Activated naive CD8-positive, alpha-beta T cell (primary cell): ENCODE measurements around the gene LSM2.
"Not testable (repeated sequence)": the region's sequence is repeated elsewhere in the genome, so short reads cannot be mapped to it uniquely, and the experiment has no call there.

ENCODE experiments used
- H3K27ac Mint-ChIP-seq: one replicate; pipeline ENCODE4 v1.8.0; 2021; ENCODE audit warnings: mixed read lengths
- H3K27me3 Mint-ChIP-seq: one replicate; pipeline ENCODE4 v1.8.0; 2021; ENCODE audit warnings: mixed read lengths
- H3K36me3 Mint-ChIP-seq: one replicate; pipeline ENCODE4 v1.8.0; 2021; ENCODE audit warnings: mixed read lengths
- H3K4me1 Mint-ChIP-seq: one replicate; pipeline ENCODE4 v1.8.0; 2021; ENCODE audit warnings: low read depth, mixed read lengths
- H3K4me3 Mint-ChIP-seq: one replicate; pipeline ENCODE4 v1.8.0; 2021; ENCODE audit warnings: mild to moderate bottlenecking, mixed read lengths
- H3K9me3 Mint-ChIP-seq: one replicate; pipeline ENCODE4 v1.8.0; 2021; ENCODE audit warnings: low read depth, mixed read lengths

The LSM2 gene

DNA sequence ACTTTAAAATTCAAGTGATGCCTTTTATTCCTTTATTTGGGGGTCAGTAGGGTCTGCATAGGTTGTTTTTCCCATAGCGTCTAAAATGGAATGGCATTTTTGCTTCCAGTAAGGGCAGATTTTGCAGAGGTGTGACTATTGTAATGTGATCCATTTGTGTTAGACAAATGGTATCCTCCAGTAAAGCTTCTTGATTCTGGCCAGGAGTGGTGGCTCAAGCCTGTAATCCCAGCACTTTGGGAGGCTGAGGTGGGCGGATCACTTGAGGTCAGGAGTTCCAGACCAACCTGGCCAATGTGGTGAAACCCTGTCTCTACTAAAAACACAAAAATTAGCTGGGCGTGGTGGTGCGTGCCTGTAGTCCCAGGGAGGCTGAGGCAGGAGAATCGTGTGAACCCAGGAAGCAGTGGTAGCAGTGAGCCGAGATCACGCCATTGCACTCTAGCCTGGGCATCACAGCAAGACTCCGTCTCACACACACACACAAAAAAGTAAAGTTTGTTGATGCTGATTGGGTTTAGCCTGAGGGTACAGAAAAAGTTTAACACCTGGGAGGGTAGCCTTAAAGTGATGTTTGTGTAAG lies 11.3 kb upstream of the LSM2 start:
- Mint-ChIP-seq H3K4me1 (peaks cover 52% of the 10 kb centered on the region), H3K4me3 (peak overlapping the region; percentile 79), H3K27ac (peak overlapping the region; percentile 88)
- H3K9me3 Mint-ChIP-seq, H3K27me3 Mint-ChIP-seq, H3K36me3 Mint-ChIP-seq: not testable (repeated sequence)

GRCh38 chr6:31817133-31817928 lies 10.6 kb upstream of the LSM2 start:
- peaks cover 51% of the 10 kb centered on the region for H3K4me1 Mint-ChIP-seq
- H3K27me3 Mint-ChIP-seq, H3K9me3 Mint-ChIP-seq, H3K36me3 Mint-ChIP-seq: not testable (repeated sequence)
- peak overlapping the region; percentile 88 for H3K27ac Mint-ChIP-seq
- H3K4me3 Mint-ChIP-seq, result peak overlapping the region; percentile 79

GRCh38 chr6:31815025-31815838 lies 8.5 kb upstream of the LSM2 start, which contains the start of the genes HSPA1A and HSPA1L:
Gene HSPA1A, plus strand, starts transcription at chr6:31815543. Its CDS starts 214 bp downstream, at chr6:31815757.
Gene HSPA1L, minus strand, starts transcription at chr6:31815283. Its CDS starts 3,311 bp downstream, at chr6:31811972.
- Mint-ChIP-seq H3K4me3 (peak within 1 kb of the TSS; percentile 91), H3K27me3 (no peaks in the 10 kb centered on the region), H3K36me3 (peaks cover 2% of the 10 kb centered on the region), H3K4me1 (peaks cover 38% of the 10 kb centered on the region), H3K9me3 (no peaks in the 10 kb centered on the region), H3K27ac (peak within 1 kb of the TSS; percentile 89)

- peaks cover 35% of the 10 kb centered on the region for H3K4me1 Mint-ChIP-seq
- peak overlapping the region; percentile 89 for H3K27ac Mint-ChIP-seq
- H3K27me3 Mint-ChIP-seq, result no peaks in the 10 kb centered on the region
- no peaks in the 10 kb centered on the region for H3K9me3 Mint-ChIP-seq
- H3K36me3 Mint-ChIP-seq, result peaks cover 4% of the 10 kb centered on the region
- peak overlapping the region; percentile 91 for H3K4me3 Mint-ChIP-seq
Observed at GRCh38 chr6:31814677-31815024, 7.9 kb upstream of the LSM2 start.

- Mint-ChIP-seq H3K36me3 (peaks cover 4% of the 10 kb centered on the region), H3K27me3 (no peaks in the 10 kb centered on the region), H3K4me1 (peaks cover 32% of the 10 kb centered on the region), H3K9me3 (no peaks in the 10 kb centered on the region), H3K4me3 (peak overlapping the region; percentile 68), H3K27ac (no peak overlapping the region)
Observed at GRCh38 chr6:31813465-31813849, 6.7 kb upstream of the LSM2 start.

DNA sequence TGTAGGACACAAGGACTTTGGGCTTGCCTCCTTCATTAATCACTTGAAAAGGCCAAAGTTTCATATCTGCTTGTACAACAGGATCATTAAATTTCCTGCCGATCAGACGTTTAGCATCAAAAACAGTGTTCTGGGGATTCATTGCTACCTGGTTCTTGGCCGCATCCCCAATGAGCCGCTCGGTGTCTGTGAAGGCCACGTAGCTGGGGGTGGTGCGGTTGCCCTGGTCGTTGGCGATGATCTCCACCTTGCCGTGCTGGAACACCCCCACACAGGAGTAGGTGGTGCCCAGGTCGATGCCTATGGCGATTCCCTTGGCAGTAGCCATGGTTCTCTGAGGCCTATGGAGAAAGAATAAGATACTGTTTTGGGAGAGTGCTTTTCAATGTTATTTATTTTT lies 4.9 kb upstream of the LSM2 start:
- Mint-ChIP-seq H3K27ac (no peak overlapping the region), H3K36me3 (peaks cover 4% of the 10 kb centered on the region), H3K9me3 (no peaks in the 10 kb centered on the region), H3K27me3 (no peaks in the 10 kb centered on the region), H3K4me3 (no peak overlapping the region), H3K4me1 (peaks cover 24% of the 10 kb centered on the region)

GRCh38 chr6:31808599-31808998 lies 1.8 kb upstream of the LSM2 start:
- H3K4me3 Mint-ChIP-seq, H3K36me3 Mint-ChIP-seq, H3K27ac Mint-ChIP-seq, H3K9me3 Mint-ChIP-seq, H3K27me3 Mint-ChIP-seq: not testable (repeated sequence)
- H3K4me1 Mint-ChIP-seq, result peaks cover 21% of the 10 kb centered on the region

DNA sequence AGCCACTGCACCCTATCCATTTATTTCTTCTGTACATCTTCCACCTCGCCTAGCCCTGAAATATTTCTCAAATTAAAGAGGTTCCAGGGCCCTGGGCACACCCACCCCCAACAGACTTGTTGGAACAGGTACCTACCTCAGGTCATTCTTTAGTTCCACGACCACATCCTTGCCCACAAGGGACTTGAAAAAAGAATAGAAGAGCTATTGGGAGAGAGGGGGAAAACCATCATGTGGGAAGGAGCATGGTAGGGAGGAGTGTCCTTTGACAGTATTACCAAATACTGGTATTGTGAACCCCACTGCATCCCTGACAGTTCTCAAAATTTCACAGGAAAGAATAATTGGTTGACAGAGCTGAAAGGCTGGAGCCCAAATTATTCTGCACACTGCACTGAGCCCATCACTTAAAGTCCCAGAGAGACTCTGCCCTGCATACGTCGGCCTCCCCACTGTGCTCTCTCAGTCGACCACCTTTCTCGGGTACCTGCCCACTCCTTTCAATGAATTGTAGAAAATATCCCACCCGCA lies 762 bp downstream of the LSM2 start:
- H3K4me3 Mint-ChIP-seq, result peak overlapping the region; percentile 96
- no peaks in the 10 kb centered on the region for H3K27me3 Mint-ChIP-seq
- H3K4me1 Mint-ChIP-seq, result peaks cover 17% of the 10 kb centered on the region
- H3K9me3 Mint-ChIP-seq, result no peaks in the 10 kb centered on the region
- peaks cover 6% of the 10 kb centered on the region for H3K36me3 Mint-ChIP-seq
- peak overlapping the region; percentile 97 for H3K27ac Mint-ChIP-seq

DNA sequence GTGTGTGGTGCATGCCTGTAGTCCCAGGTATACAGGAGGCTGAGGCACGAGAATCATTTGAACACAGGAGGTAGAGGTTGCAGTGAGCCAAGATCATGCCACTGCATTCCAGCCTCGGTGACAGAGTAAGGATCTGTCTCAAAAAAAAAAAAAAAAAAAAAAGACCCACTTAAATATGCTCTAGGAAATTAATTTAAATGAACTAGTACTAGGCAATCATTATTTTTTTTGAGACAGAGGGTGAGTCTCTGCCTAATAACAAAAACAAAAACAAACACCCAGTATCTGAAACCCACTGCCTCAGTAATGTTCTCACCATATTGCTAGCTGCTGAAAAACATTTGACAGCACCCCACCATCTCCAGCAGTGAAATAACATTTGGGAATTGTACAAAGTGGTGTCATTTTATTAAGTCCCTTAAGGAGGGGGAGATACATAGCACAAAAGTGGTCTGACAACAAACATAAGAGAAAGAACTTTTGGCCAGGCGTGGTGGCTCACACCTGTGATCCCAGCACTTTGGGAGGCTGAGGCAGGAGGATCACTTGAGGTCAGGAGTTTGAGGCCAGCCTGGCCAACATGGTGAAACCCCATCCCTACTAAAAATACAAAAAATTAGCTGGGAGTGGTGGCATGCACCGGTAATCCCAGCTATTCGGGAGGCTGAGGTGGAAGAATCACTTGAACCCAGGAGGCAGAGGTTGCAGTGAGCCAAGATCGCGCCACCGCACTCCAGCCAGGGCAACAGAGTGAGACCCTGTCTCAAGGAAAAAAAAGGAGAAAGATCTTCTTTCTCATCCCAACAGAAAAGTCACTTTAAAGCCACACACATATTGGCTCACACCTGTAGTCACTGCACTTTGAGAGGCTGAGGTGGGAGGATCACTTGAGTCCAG lies 5.5 kb downstream of the LSM2 start:
- H3K27me3 Mint-ChIP-seq, H3K4me3 Mint-ChIP-seq, H3K36me3 Mint-ChIP-seq, H3K27ac Mint-ChIP-seq, H3K9me3 Mint-ChIP-seq: not testable (repeated sequence)
- peaks cover 32% of the 10 kb centered on the region for H3K4me1 Mint-ChIP-seq

DNA sequence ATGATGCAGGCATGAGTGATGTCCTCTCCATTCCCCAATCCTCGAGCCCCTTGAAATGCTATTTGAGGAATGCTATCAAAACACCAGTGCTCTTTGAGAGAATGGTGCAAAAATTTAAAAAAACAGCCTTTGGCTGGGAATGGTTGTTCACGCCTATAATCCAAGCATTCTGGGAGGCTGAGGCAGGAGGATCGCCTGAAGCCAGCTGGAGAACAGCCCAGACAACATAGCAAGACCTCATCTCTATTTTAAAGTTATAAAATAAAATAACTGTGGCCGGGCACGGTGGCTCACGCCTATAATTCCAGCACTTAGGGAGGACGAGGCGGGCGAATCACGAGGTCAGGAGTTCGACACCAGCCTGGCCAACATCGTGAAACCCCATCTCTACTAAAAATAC lies 7.0 kb downstream of the LSM2 start:
- H3K36me3 Mint-ChIP-seq, result peaks cover 5% of the 10 kb centered on the region

DNA sequence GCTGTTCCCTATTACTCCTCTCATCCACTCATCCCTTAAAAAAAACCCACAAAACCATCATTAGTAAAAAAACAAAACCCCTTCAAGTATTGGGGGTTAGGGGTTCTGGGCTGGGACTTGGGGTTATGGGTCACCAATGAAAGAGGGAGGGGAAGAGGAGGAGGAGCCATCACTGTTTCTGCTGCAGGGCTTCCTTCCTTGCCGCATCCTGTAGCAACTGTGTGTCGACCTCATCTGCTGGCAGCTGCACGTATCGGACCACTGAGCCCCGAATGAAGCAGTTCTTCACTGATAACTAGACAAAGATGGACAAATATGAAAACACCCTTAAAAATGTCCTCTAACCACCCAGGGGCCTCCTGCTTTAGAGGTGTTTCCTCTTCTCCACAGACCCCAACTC lies 9.2 kb downstream of the LSM2 start:
- no peaks in the 10 kb centered on the region for H3K9me3 Mint-ChIP-seq
- H3K4me3 Mint-ChIP-seq, result peak overlapping the region; percentile 59
- peaks cover 37% of the 10 kb centered on the region for H3K4me1 Mint-ChIP-seq
- H3K36me3 Mint-ChIP-seq, result peaks cover 6% of the 10 kb centered on the region
- peak overlapping the region; percentile 83 for H3K27ac Mint-ChIP-seq
- no peaks in the 10 kb centered on the region for H3K27me3 Mint-ChIP-seq

More for the DNA sequence above, 7.0 kb downstream of the LSM2 start:
- H3K27me3 Mint-ChIP-seq, result no peaks in the 10 kb centered on the region
- H3K27ac Mint-ChIP-seq, result no peak overlapping the region
- peaks cover 28% of the 10 kb centered on the region for H3K4me1 Mint-ChIP-seq
- H3K4me3 Mint-ChIP-seq, result no peak overlapping the region
- H3K9me3 Mint-ChIP-seq, result no peaks in the 10 kb centered on the region

GRCh38 chr6:31796993-31797385 lies 9.8 kb downstream of the LSM2 start:
- Mint-ChIP-seq H3K27me3 (no peaks in the 10 kb centered on the region), H3K27ac (peak overlapping the region; percentile 75), H3K4me1 (peaks cover 42% of the 10 kb centered on the region), H3K9me3 (no peaks in the 10 kb centered on the region), H3K4me3 (peak overlapping the region; percentile 72), H3K36me3 (peaks cover 6% of the 10 kb centered on the region)

DNA sequence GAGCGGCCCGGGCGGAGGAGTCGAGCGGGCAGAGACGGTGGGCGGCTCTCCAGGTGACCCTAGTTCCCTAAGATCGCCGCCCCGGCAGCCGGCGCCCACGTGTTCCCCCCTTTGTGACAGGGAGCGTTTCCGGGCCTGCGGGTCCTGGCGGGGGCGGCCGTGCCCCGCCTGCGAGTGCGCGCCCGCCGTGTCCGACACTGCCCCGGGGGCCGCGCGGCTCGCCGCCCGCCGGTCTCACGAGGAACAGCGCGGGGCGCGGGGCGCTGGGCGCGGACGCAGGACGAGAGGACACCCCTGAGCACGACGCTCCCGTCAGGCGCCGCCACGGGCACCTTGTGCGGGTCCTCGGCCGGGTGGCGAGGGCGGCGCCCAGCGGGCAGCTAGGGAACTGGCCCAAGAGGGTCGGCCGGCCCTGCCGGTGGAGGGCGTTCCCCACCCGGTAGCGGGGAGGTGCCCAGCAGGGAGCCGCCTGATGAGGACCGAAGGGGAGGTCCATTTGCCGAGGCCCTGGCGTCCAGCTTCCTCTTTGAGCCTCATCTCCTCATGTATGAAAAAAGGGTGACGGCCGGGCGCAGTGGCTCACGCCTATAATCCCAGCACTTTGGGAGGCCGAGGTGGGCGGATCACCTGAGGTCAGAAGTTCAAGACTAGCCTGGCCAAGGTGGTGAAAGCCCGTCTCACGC lies 11.0 kb downstream of the LSM2 start, which contains the start of gene VARS1:
VARS1 (minus strand) TSS at position 137 of the 683 bp plus-strand sequence. CDS start 535 bp downstream, outside the sequence.
- Mint-ChIP-seq H3K36me3 (peaks cover 9% of the 10 kb centered on the region), H3K4me3 (peak within 1 kb of the TSS; percentile 88), H3K4me1 (peaks cover 43% of the 10 kb centered on the region), H3K27me3 (no peaks in the 10 kb centered on the region), H3K9me3 (no peaks in the 10 kb centered on the region), H3K27ac (peak within 1 kb of the TSS; percentile 99)
